HFFc6 (cell line): ENCODE measurements around the gene FCHSD2. TPM values are rescaled to one million over a fixed set of nuclear protein-coding genes. Genes with fewer than 3 reads are reported as not detected.

Experiments
- DNase-seq: peaks from one replicate; pipeline ENCODE4 v3.0.0-alpha.2; 2018
- H3K27ac Mint-ChIP-seq: 2 replicates; pipeline ENCODE4 v1.8.0; 2020; ENCODE audit warnings: mild to moderate bottlenecking, mixed read lengths
- H3K27me3 Mint-ChIP-seq: 2 replicates; pipeline ENCODE4 v1.8.0; 2021; ENCODE audit warnings: mild to moderate bottlenecking, moderate library complexity, mixed read lengths; ENCODE audit not compliant: insufficient read depth
- H3K36me3 Mint-ChIP-seq: 2 replicates; pipeline ENCODE4 v1.8.0; 2021; ENCODE audit warnings: low read depth, mixed read lengths
- H3K4me1 Mint-ChIP-seq: 2 replicates; pipeline ENCODE4 v1.8.0; 2020; ENCODE audit warnings: low read depth, mixed read lengths
- H3K4me3 Mint-ChIP-seq: 2 replicates; pipeline ENCODE4 v1.8.0; 2020; ENCODE audit warnings: mild to moderate bottlenecking, moderate library complexity, mixed read lengths
- H3K9me3 Mint-ChIP-seq: 2 replicates; pipeline ENCODE4 v1.8.0; 2020; ENCODE audit warnings: mild to moderate bottlenecking, mixed read lengths
- total RNA-seq, 6 experiments: library from RNA; stranded (reverse); fragmentation: NEBNext Ultra II Directional; extraction: Animal tissue kit (Norgen Biotek cat#: 25700); gene quantifications; 2 replicates in 1 of 6; 3 replicates in 5 of 6; pipeline ENCODE4 v1.2.3, GENCODE V29; 2021
- TF ChIP-seq, protein P1 (sequence below): fragments of 200-600 bp; sonication (generic); IDR thresholded peaks from 2 replicates; pipeline ENCODE4 v1.5.0; 2021; ENCODE audit warnings: antibody characterized with exemption, mild to moderate bottlenecking

Gene FCHSD2
- total RNA-seq, 6 experiments from 2014 or later = 58.9 to 68.2 (median 65.0) TPM

DNA sequence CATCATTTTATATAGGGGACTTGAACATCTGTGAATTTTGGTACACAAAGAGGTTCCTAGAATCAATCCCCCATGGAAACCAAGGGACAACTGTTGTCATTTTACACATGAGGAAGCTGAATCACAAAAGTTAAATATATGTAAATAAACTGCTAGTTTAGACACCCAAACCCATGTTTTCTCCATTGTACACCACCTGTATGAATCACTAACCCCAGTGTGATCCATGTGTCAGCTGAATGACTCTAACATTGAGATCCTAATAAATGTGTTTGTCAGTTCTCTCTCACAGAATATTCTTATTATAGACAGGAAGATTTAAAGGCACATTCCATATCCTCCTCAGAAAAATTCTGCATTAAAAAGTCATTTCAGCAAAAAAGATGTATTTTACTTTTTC, 244.6 kb downstream of the FCHSD2 start:
- H3K27ac Mint-ChIP-seq = no peak overlapping the region
- TF ChIP-seq, protein P1, sequence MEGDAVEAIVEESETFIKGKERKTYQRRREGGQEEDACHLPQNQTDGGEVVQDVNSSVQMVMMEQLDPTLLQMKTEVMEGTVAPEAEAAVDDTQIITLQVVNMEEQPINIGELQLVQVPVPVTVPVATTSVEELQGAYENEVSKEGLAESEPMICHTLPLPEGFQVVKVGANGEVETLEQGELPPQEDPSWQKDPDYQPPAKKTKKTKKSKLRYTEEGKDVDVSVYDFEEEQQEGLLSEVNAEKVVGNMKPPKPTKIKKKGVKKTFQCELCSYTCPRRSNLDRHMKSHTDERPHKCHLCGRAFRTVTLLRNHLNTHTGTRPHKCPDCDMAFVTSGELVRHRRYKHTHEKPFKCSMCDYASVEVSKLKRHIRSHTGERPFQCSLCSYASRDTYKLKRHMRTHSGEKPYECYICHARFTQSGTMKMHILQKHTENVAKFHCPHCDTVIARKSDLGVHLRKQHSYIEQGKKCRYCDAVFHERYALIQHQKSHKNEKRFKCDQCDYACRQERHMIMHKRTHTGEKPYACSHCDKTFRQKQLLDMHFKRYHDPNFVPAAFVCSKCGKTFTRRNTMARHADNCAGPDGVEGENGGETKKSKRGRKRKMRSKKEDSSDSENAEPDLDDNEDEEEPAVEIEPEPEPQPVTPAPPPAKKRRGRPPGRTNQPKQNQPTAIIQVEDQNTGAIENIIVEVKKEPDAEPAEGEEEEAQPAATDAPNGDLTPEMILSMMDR = no peak
- no peak for DNase-seq
- no peaks in the 10 kb centered on the region for H3K27me3 Mint-ChIP-seq
- no peaks in the 10 kb centered on the region for H3K9me3 Mint-ChIP-seq
- H3K36me3 Mint-ChIP-seq = peaks cover 7% of the 10 kb centered on the region; the same call in 1 of the 2 replicates
- H3K4me1 Mint-ChIP-seq = peaks cover 8% of the 10 kb centered on the region; the same call in 1 of the 2 replicates
- H3K4me3 Mint-ChIP-seq = no peak overlapping the region

DNA sequence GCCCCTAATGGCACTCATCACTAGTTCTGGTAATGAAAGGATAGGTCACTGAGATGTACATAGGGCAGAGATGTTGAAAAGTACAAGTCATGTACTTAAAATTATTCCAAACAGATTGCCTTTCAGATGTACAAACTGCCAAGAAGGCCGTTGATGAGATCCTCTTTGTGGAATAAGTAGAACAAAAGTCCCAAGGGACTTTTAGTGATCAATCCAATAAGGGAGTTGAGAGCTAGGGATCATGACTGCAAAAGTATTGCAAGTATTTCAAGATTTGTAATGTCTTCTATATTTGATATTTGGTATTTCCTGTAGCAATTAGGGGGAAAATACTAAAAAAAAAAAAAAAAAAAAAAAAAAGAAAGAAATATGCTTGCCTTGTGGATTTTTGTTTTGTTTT, 245.7 kb downstream of the FCHSD2 start:
- H3K27ac Mint-ChIP-seq = no peak overlapping the region
- H3K36me3 Mint-ChIP-seq = peaks cover 16% of the 10 kb centered on the region
- TF ChIP-seq, protein P1 = no peak
- H3K27me3 Mint-ChIP-seq = no peaks in the 10 kb centered on the region
- H3K4me1 Mint-ChIP-seq = peaks cover 8% of the 10 kb centered on the region; the same call in 1 of the 2 replicates
- no peak overlapping the region for H3K4me3 Mint-ChIP-seq
- no peak for DNase-seq
- H3K9me3 Mint-ChIP-seq = no peaks in the 10 kb centered on the region

DNA sequence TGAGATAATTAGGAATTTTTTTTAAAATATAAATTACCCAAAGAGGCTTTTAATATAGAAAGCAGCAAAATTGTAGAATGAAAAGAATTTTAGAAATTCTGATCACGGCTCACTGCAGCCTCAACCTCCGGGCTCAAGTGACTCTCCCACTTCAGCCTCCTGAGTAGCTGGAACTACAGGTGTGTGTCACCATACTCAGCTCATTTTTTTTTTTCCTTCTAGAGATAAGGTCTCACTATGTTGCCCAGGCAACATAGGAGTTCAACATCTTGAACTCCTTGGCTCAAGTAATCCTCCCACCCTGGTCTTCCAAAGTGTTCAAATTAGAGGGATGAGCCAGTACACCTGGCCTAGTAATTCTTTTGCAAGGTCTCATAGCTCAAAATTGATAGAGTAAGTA, 251.2 kb downstream of the FCHSD2 start:
- peaks cover 25% of the 10 kb centered on the region for H3K36me3 Mint-ChIP-seq
- H3K27me3 Mint-ChIP-seq = no peaks in the 10 kb centered on the region; the same call in 1 of the 2 replicates
- H3K9me3 Mint-ChIP-seq = no peaks in the 10 kb centered on the region
- TF ChIP-seq, protein P1 = no peak
- H3K27ac Mint-ChIP-seq = no peak overlapping the region
- H3K4me3 Mint-ChIP-seq = no peak overlapping the region
- no peak for DNase-seq
- no peaks in the 10 kb centered on the region for H3K4me1 Mint-ChIP-seq

DNA sequence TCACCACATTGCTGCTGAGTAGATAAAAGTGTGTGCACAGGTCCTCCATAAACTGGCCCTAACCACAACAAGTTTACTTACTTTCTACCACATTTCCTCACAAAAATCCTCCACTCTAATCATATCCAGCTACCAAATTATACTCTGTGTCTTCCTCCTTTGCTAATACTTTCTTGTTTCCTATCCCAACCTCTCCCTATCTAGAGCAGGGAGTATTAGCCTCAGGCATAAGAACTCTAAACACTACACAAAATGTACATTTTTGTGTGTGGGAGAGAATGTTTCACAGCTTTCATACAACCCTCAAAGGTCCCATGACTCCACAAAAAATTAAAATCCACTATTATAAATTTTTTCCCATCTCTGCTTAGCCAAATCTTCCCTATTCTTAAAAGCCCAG, 255.5 kb downstream of the FCHSD2 start:
- Mint-ChIP-seq H3K9me3 (no peaks in the 10 kb centered on the region), H3K4me1 (no peaks in the 10 kb centered on the region), H3K4me3 (no peak overlapping the region), H3K27me3 (peaks cover 2% of the 10 kb centered on the region; the same call in 1 of the 2 replicates), H3K36me3 (peaks cover 34% of the 10 kb centered on the region), H3K27ac (peak overlapping the region; percentile 20; the same call in 1 of the 2 replicates)
- no peak for DNase-seq
- TF ChIP-seq, protein P1 = no peak

DNA sequence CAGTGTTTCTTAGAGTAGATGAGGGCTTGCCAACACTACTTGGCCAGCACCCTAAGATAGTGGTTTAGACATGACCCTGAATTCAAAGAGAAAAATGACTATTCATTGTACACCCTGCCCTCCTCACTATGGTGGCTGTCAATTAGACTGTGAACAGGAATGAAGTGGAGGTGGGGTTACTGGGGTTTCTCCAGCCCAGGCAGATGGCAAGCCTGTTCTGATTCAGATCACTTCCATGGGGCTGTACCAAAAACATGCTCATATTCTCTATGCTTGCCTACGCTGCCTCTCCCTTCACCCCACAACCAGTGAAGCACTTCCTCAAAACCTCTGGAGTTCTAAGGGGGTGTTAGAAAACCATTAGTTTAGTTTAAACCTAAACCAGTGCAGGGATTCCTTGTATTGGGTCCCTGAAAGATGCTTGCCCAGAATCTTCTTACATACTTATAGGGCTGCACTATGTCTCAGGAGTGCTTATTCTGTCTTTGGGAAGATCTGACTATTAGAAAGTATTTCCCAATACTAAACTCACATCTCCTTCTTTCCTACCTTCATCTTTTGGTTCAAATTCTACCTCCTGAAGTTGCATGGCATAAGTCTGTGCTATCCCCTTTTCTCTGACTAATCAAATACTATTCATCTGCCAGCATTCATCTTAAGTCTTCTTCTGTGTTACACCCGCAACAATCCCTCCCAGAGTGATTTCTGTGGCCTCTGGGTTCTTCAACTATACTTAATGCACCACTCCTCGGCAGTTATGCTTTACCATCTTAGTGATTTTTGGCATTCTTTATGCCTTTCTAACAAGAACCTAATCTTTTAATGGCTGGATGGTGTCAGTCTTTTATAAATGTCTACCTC, 256.1 kb downstream of the FCHSD2 start:
- Mint-ChIP-seq H3K27me3 (peaks cover 2% of the 10 kb centered on the region; the same call in 1 of the 2 replicates), H3K36me3 (peaks cover 39% of the 10 kb centered on the region), H3K9me3 (no peaks in the 10 kb centered on the region), H3K4me3 (no peak overlapping the region), H3K27ac (no peak overlapping the region), H3K4me1 (no peaks in the 10 kb centered on the region)
- no peak for DNase-seq
- TF ChIP-seq, protein P1 = no peak
